Heart right ventricle (tissue), 16 donors: Measurements from ENCODE around the gene RASD1. TPM values are rescaled to one million over a fixed set of nuclear protein-coding genes. Genes with fewer than 3 reads are reported as not detected.

ENCODE experiments used
- ATAC-seq, 8 donors: fragments of 200-7000 bp; cut with Tn5 transposase; one replicate each; pipeline ENCODE4 v1.9.1; 2020; ENCODE audit warnings: mild to moderate bottlenecking in 8 of 8, moderate library complexity in 8 of 8, moderate number of reproducible peaks in 1 of 8
- DNase-seq, 2 donors: peaks; one replicate each; pipeline ENCODE4 v3.0.0-alpha.2; 2020
- H3K27ac ChIP-seq, 10 donors: fragments of 200-600 bp; sonication (generic) in 2 of 10; one replicate each; pipeline versions ENCODE4 v1.5.0 to v1.8.0; 2020 to 2022; ENCODE audit warnings: mild to moderate bottlenecking in 3 of 10
- H3K27me3 ChIP-seq, 7 donors: fragments of 200-600 bp; one replicate each; pipeline ENCODE4 v1.8.0; 2021 to 2022; ENCODE audit warnings: mild to moderate bottlenecking in 2 of 7
- H3K36me3 ChIP-seq, 9 donors: fragments of 200-600 bp; sonication (generic) in 1 of 9; one replicate each; pipeline versions ENCODE4 v1.5.0 to v1.8.0; 2020 to 2022; ENCODE audit warnings: mild to moderate bottlenecking in 2 of 9
- H3K4me1 ChIP-seq, 9 donors: fragments of 200-600 bp; sonication (generic) in 1 of 9; one replicate each; pipeline versions ENCODE4 v1.5.0 to v1.8.0; 2020 to 2022; ENCODE audit warnings: mild to moderate bottlenecking in 4 of 9
- H3K4me3 ChIP-seq, 10 donors: fragments of 200-600 bp; sonication (generic) in 2 of 10; one replicate each; pipeline versions ENCODE4 v1.5.0 to v1.8.0; 2020 to 2022; ENCODE audit warnings: mild to moderate bottlenecking in 7 of 10, moderate library complexity in 2 of 10
- H3K9me3 ChIP-seq, 11 donors: fragments of 200-600 bp in 10 of 11; sonication (generic) in 2 of 11; one replicate each; pipeline versions ENCODE4 v1.5.0 to v1.8.0; 2013 to 2022; ENCODE audit warnings: mild to moderate bottlenecking in 2 of 11, control low read depth in 1 of 11, moderate library complexity in 1 of 11
- WGBS, 2 donors: extraction: QIAGEN DNeasy Blood & Tissue Kit; methylation state at CpG; one replicate each; pipeline ENCODE4 v1.1.7; 2013; ENCODE audit warnings: inconsistent platforms in 1 of 2; 5-methylcytosine and 5-hydroxymethylcytosine counted together
- intact Hi-C, 10 donors: fragments of 100-400 bp; cut with DNase I; formaldehyde crosslinking; loops; one replicate each; pipeline versions ENCODE4 v1.11.1 to v1.14.2; 2022
- polyA plus RNA-seq, 2 donors: library from polyadenylated mRNA; stranded (reverse); fragments of 200-250 nt; gene quantifications; one replicate each; pipeline ENCODE4 v1.2.3, GENCODE V29; 2013
- total RNA-seq, 10 donors: library from RNA; stranded (reverse); fragmentation: NEBNext Ultra II Directional in 3 of 10; extraction: Animal tissue kit (Norgen Biotek cat#: 25700) in 3 of 10; gene quantifications; one replicate each; pipeline versions ENCODE4 v1.2.1 to v1.2.4, GENCODE V29; 2021 to 2023
- TF ChIP-seq, protein P1 (sequence below), 9 donors: fragments of 200-600 bp; sonication (generic) in 2 of 9; IDR thresholded peaks; one replicate each; pipeline versions ENCODE4 v1.5.0 to v1.8.0; 2021 to 2022; ENCODE audit warnings: antibody characterized with exemption in 9 of 9, mild to moderate bottlenecking in 5 of 9, moderate library complexity in 1 of 9
- donor health status: Arrhythmogenic right ventricular cardiomyopathy.
- donor health status: ischemic (EF 13 %, LVEDD 7.1; RV severe dilation, severe dysfunction).
- donor health status: healthy with polysubstance abuse.
- donor health status: DM: no; HTN: yes; CAD: no.
- donor health status: DM: no; HTN: no; CAD: no.
- donor health status: ischemic (EF 25% LVEDD 6.9; RV normal size, moderate dysfunction).
- donor health status: ischemic (EF 25% LVEDD 5.7; RV mildly dilated, moderate dysfunction).
- donor health status: healthy.
- donor health status: DM: yes; HTN: yes; CAD: no.
- donor health status: Ischemic cardiomyopathy.
- donor health status: ischemic (EF 35%, LVEDD 5.7; RV mildly dilated, moderate dysfunction).
- donor health status: nonischemic (EF 11% LVEDD 7.7; RV severe dilation, severe dysfunction).
- donor health status: DM: yes; HTN: yes; CAD: no.
- donor health status: PGD.
- donor health status: ischemic (EF 29% LVEDD 5.4; RV normal size, mild dysfunction).
- donor health status: nonischemic (EF 23%, LVEDD 6.1; RV moderate dilation, normal function).

Gene RASD1
- total and polyA plus RNA-seq, 12 donors, result 2.2 to 85.8 (median 11.5) TPM

DNA sequence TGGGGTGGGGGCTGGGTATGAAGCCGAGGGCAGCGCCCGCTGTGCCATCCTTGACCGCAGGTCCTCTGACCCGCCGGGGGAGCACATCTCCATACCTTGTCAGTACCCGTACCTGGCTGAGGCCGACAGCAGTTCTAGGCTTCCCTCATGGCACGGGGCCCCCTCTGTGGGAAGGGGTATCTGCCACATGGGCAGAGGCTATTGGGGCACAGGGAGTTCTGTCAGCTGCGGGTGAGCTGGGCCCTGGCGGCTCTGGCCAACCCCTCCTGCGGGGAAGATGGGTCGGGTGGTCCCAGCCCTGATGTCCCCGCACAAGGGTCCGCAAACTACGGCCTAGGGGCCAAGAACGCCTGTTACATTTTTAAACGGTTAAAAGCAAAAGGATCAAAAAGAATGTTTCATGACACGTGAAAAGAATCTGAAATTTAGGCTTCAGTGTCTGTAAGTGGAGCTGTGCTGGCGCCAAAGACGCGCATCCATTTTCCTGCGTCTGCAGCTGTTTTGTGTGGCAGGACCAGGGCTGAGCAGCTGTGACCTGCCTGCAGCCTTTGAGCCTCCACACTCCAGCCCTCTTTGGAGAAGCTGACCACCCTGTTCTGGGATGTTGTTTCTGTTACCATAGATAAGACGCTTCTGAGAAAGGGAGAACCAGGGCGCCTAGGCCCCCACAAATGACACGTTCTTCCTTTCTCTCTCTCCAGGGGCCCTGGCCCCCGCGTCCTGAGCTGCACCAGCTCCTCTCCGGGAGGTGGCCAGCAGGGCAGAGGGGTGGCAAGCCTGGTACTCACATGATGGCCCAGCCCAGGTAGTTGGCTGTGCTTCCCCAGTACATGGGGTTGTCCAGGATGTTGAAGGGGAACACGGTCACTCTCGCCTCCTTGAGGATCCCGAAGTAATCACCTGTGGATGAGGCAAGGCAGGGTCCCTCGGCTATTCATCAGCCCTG lies 12.7 kb upstream of the RASD1 start:
- DNase-seq, result no peak
- no peak for ATAC-seq
- Histone ChIP-seq H3K4me1 (peaks cover 8 to 21% (median 14%) of the 10 kb centered on the region in 9 donors), H3K27me3 (no peaks in the 10 kb centered on the region), H3K27ac (no peak overlapping the region), H3K9me3 (no peaks in the 10 kb centered on the region), H3K36me3 (no peaks in the 10 kb centered on the region), H3K4me3 (no peak overlapping the region)
- TF ChIP-seq, protein P1, sequence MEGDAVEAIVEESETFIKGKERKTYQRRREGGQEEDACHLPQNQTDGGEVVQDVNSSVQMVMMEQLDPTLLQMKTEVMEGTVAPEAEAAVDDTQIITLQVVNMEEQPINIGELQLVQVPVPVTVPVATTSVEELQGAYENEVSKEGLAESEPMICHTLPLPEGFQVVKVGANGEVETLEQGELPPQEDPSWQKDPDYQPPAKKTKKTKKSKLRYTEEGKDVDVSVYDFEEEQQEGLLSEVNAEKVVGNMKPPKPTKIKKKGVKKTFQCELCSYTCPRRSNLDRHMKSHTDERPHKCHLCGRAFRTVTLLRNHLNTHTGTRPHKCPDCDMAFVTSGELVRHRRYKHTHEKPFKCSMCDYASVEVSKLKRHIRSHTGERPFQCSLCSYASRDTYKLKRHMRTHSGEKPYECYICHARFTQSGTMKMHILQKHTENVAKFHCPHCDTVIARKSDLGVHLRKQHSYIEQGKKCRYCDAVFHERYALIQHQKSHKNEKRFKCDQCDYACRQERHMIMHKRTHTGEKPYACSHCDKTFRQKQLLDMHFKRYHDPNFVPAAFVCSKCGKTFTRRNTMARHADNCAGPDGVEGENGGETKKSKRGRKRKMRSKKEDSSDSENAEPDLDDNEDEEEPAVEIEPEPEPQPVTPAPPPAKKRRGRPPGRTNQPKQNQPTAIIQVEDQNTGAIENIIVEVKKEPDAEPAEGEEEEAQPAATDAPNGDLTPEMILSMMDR (IDR thresholded peaks at IDR 0.05), result no peak
- intact Hi-C loops, result loop anchor here in 1 of 10 donors (10.0 kb wide), 1 partner anchor 126 kb away; no protein-coding TSS in a partner anchor
- 92 to 94% methylated on average over 33 of the region's 33 CpGs for WGBS, 2 donors

DNA sequence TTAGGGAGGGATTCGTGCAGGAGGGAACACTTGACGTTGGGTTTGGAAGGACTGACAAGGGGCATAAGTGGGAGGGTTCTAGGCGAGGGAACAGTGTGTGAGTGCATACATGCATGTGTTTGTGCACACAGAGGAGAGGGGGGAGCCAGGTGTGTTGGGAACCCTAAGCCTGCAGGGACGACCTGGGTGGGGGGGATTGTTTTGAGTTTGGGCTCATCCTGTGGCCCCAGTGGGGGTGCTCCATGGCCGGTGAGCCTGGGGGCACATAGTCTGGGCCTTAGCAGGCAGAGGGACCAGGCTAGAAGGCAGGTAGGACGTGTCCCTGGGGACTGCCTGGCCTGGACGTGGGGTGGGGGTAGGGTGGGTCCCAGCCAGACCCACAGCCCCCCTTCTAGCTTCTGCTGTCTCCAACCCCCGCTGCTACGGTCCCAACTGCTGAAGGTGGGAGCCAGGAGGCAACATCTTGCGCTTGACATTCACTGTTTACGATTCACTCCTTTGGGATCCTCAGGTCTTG lies 11.9 kb upstream of the RASD1 start:
- H3K9me3 ChIP-seq, result no peaks in the 10 kb centered on the region
- H3K36me3 ChIP-seq, result no peaks in the 10 kb centered on the region
- no peak overlapping the region for H3K4me3 ChIP-seq
- DNase-seq, result no peak
- H3K4me1 ChIP-seq, result peaks cover 8 to 21% (median 14%) of the 10 kb centered on the region in 9 donors
- ATAC-seq, result no peak
- H3K27me3 ChIP-seq, result no peaks in the 10 kb centered on the region
- peak overlapping the region in 1 of 10 donors; percentile 75 for H3K27ac ChIP-seq
- WGBS, 2 donors, result 90 to 93% methylated on average over 11 of the region's 11 CpGs
- intact Hi-C loops, result loop anchor here in 1 of 10 donors (10.0 kb wide), 1 partner anchor 127 kb away; no protein-coding TSS in a partner anchor
- TF ChIP-seq, protein P1 (IDR thresholded peaks at IDR 0.05), result no peak

DNA sequence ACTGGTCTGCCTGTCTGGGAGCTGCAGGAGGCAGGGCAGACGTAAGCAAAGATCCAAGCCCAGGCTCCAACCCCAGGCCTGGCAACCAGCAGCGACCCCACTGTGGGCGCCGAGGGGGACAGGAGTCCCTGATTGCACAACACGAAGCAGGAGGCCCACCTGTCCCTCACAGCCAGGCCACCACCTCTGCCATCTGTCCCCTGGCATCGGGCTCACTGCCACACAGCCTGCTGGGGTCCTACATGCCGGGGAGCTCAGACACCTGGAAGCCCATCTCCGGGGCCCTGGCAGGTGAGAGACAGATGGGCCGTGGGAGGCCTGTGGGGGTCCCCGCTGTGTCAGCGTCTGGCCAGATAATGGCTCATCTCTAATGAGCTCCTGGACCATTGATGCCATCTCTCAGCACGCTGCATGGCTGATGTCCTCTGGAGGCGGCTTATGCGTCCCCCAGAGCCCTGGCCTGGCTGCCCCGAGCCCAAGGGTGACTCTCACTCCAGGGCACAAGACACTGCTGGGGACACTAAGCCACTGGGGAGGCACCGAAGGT lies 11.3 kb upstream of the RASD1 start:
- no peak for DNase-seq
- ATAC-seq, result peak in 2 of 8 donors; percentile 1 to 2
- Histone ChIP-seq H3K4me1 (peaks cover 8 to 21% (median 14%) of the 10 kb centered on the region in 9 donors), H3K27ac (peak overlapping the region in 9 of 10 donors; percentile 20 to 75 (median 57)), H3K27me3 (no peaks in the 10 kb centered on the region), H3K4me3 (no peak overlapping the region), H3K36me3 (no peaks in the 10 kb centered on the region), H3K9me3 (no peaks in the 10 kb centered on the region)
- intact Hi-C loops, result loop anchor here in 1 of 10 donors (10.0 kb wide), 1 partner anchor 127 kb away; no protein-coding TSS in a partner anchor
- 84 to 86% methylated on average over 16 of the region's 16 CpGs for WGBS, 2 donors
- TF ChIP-seq, protein P1 (IDR thresholded peaks at IDR 0.05), result no peak

- Histone ChIP-seq H3K4me1 (peaks cover 6 to 21% (median 14%) of the 10 kb centered on the region in 9 donors), H3K4me3 (no peak overlapping the region), H3K27me3 (no peaks in the 10 kb centered on the region), H3K27ac (peak overlapping the region in 9 of 10 donors; percentile 48 to 78 (median 74)), H3K36me3 (no peaks in the 10 kb centered on the region), H3K9me3 (no peaks in the 10 kb centered on the region)
- WGBS, 2 donors, result 48 to 64% methylated on average over 16 to 17 of the region's 17 CpGs
- DNase-seq (peak; percentile 60 to 83), ATAC-seq (peak; percentile 39 to 83 (median 69))
- intact Hi-C loops, result loop anchor here in 1 of 10 donors (10.0 kb wide), 1 partner anchor 128 kb away; no protein-coding TSS in a partner anchor
- TF ChIP-seq, protein P1 (IDR thresholded peaks at IDR 0.05), result no peak
Measured at GRCh38 chr17:17506893-17507464, 10.8 kb upstream of the RASD1 start.
